HepG2 (cell line): ENCODE data around the gene RBM15B. TPM values are rescaled to one million over a fixed set of nuclear protein-coding genes. Genes with fewer than 3 reads are reported as not detected.

Experiments
- BCLAF1 ChIP-seq: fragments of 450-650 bp; IDR thresholded peaks from 2 replicates; pipeline ENCODE4 v1.6.1; 2017; ENCODE audit warnings: mild to moderate bottlenecking
- DMAP1 ChIP-seq: IDR thresholded peaks from 2 replicates; pipeline ENCODE4 v1.6.1; 2016
- DNMT3B ChIP-seq: conservative IDR thresholded peaks from 2 replicates; pipeline ENCODE4 v1.6.1; 2016; ENCODE audit warnings: missing biosample characterization, control low read depth
- DRAP1 ChIP-seq: IDR thresholded peaks from 2 replicates; pipeline ENCODE4 v1.6.1; 2016; ENCODE audit warnings: missing genetic modification reagents, missing compliant biosample characterization
- HDAC2 ChIP-seq: sonication (generic); formaldehyde crosslinking; IDR thresholded peaks from 2 replicates; pipeline ENCODE4 v1.4.0; 2020; ENCODE audit warnings: missing genetic modification reagents
- KLF15 ChIP-seq: sonication (generic); formaldehyde crosslinking; IDR thresholded peaks from 2 replicates; pipeline ENCODE4 v1.8.1; 2023; ENCODE audit warnings: borderline replicate concordance, mild to moderate bottlenecking, inconsistent platforms, missing genetic modification reagents, mixed read lengths
- MIER3 ChIP-seq: IDR thresholded peaks from 2 replicates; pipeline ENCODE4 v1.6.1; 2016; ENCODE audit warnings: missing compliant biosample characterization, borderline replicate concordance
- NCOA5 ChIP-seq: sonication (generic); formaldehyde crosslinking; IDR thresholded peaks from 2 replicates; pipeline ENCODE4 v1.4.0; 2020; ENCODE audit warnings: missing genetic modification reagents
- NFIC ChIP-seq: IDR thresholded peaks from 2 replicates; pipeline ENCODE4 v1.6.1; 2012; ENCODE audit warnings: mild to moderate bottlenecking, low read length, inconsistent platforms
- NPAS2 ChIP-seq: sonication (generic); formaldehyde crosslinking; IDR thresholded peaks from 2 replicates; pipeline ENCODE4 v1.8.0; 2022; ENCODE audit warnings: mild to moderate bottlenecking, missing genetic modification reagents, borderline replicate concordance
- NR0B2 ChIP-seq: sonication (generic); formaldehyde crosslinking; IDR thresholded peaks from 2 replicates; pipeline ENCODE4 v1.4.0; 2020; ENCODE audit warnings: mild to moderate bottlenecking, missing genetic modification reagents
- PITX1 ChIP-seq: sonication (generic); formaldehyde crosslinking; IDR thresholded peaks from 2 replicates; pipeline ENCODE4 v1.5.1; 2020; ENCODE audit warnings: mild to moderate bottlenecking, missing genetic modification reagents
- PREB ChIP-seq: sonication (generic); formaldehyde crosslinking; IDR thresholded peaks from 2 replicates; pipeline ENCODE4 v1.4.0; 2020; ENCODE audit warnings: missing genetic modification reagents
- REXO4 ChIP-seq: sonication (generic); formaldehyde crosslinking; IDR thresholded peaks from 2 replicates; pipeline ENCODE4 v1.8.0; 2022; ENCODE audit warnings: missing genetic modification reagents, mild to moderate bottlenecking, borderline replicate concordance
- SSRP1 ChIP-seq: IDR thresholded peaks from 2 replicates; pipeline ENCODE4 v1.6.1; 2016; ENCODE audit warnings: control low read depth
- ZNF136 ChIP-seq: sonication (generic); formaldehyde crosslinking; IDR thresholded peaks from 2 replicates; pipeline ENCODE4 v1.8.1; 2022; ENCODE audit warnings: low read depth, mild to moderate bottlenecking, moderate library complexity, missing genetic modification reagents
- ZNF772 ChIP-seq: sonication (generic); formaldehyde crosslinking; IDR thresholded peaks from 2 replicates; pipeline ENCODE4 v1.5.0; 2020; ENCODE audit warnings: mild to moderate bottlenecking, missing genetic modification reagents
- polyA plus RNA-seq, 8 experiments: library from polyadenylated mRNA; depleted of rRNA in 3 of 8; stranded (reverse) in 7 of 8; unstranded in 1 of 8; fragments of >200 nt; fragmentation: Illumina TruSeq in 4 of 8; extraction: Trizol in 4 of 8; gene quantifications; 2 replicates each; pipeline versions ENCODE4 v1.2.1 to v1.2.3, GENCODE V29; 2011 to 2016; ENCODE audit warnings: low read depth in 4 of 8, missing spikeins in 1 of 8, mixed read lengths in 1 of 8; ENCODE audit not compliant: insufficient read depth in 1 of 8
- total RNA-seq, 5 experiments: library from RNA; depleted of rRNA; stranded (reverse); fragments of >200 nt; fragmentation: Illumina TruSeq; extraction: Trizol; gene quantifications; 2 replicates each; pipeline ENCODE4 v1.2.3, GENCODE V29; 2016; ENCODE audit warnings: low read depth in 1 of 5
- TF ChIP-seq, protein P1 (sequence below): sonication (generic); formaldehyde crosslinking; IDR thresholded peaks from 2 replicates; pipeline ENCODE4 v1.4.0; 2020; ENCODE audit warnings: mild to moderate bottlenecking, low read depth, missing genetic modification reagents
- TF ChIP-seq, protein P2 (sequence below): fragments of 450-650 bp; IDR thresholded peaks from 2 replicates; pipeline ENCODE4 v1.6.1; 2017
- TF ChIP-seq, protein P3 (sequence below): sonication (generic); formaldehyde crosslinking; IDR thresholded peaks from 2 replicates; pipeline ENCODE4 v1.4.0; 2020; ENCODE audit warnings: missing genetic modification reagents, mild to moderate bottlenecking, borderline replicate concordance
- TF ChIP-seq, protein P4 (sequence below): fragments of 450-650 bp; IDR thresholded peaks from 2 replicates; pipeline ENCODE4 v1.6.1; 2016

Gene RBM15B
- total and polyA plus RNA-seq, 2 of the 13 experiments (the other 11 are each of a cell fraction or from before 2014, with no cell fraction given) = 8.2 to 19.3 TPM

- TF ChIP-seq REXO4 (CRISPR knock-in tag) (no peak), NFIC (no peak), PREB (CRISPR knock-in tag) (no peak), NCOA5 (no peak), ZNF136 (CRISPR knock-in tag) (no peak), DMAP1 (no peak; the same call in none of the 2 replicates), NR0B2 (CRISPR knock-in tag) (peak; percentile 65), MIER3 (CRISPR knock-in tag) (peak; percentile 52; the same call in 1 of the 2 replicates), KLF15 (CRISPR knock-in tag) (no peak), DRAP1 (CRISPR knock-in tag) (peak; percentile 41; the same call in 1 of the 2 replicates), HDAC2 (CRISPR knock-in tag) (peak; percentile 67), PITX1 (no peak), DNMT3B (CRISPR knock-in tag) (no peak), SSRP1 (CRISPR knock-in tag) (no peak), BCLAF1 (no peak), ZNF772 (peak; percentile 92; the same call in 1 of the 2 replicates), NPAS2 (no peak)
- TF ChIP-seq, protein P1, sequence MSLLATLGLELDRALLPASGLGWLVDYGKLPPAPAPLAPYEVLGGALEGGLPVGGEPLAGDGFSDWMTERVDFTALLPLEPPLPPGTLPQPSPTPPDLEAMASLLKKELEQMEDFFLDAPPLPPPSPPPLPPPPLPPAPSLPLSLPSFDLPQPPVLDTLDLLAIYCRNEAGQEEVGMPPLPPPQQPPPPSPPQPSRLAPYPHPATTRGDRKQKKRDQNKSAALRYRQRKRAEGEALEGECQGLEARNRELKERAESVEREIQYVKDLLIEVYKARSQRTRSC = no peak
- TF ChIP-seq, protein P2, sequence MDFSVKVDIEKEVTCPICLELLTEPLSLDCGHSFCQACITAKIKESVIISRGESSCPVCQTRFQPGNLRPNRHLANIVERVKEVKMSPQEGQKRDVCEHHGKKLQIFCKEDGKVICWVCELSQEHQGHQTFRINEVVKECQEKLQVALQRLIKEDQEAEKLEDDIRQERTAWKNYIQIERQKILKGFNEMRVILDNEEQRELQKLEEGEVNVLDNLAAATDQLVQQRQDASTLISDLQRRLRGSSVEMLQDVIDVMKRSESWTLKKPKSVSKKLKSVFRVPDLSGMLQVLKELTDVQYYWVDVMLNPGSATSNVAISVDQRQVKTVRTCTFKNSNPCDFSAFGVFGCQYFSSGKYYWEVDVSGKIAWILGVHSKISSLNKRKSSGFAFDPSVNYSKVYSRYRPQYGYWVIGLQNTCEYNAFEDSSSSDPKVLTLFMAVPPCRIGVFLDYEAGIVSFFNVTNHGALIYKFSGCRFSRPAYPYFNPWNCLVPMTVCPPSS = no peak
- TF ChIP-seq, protein P3, sequence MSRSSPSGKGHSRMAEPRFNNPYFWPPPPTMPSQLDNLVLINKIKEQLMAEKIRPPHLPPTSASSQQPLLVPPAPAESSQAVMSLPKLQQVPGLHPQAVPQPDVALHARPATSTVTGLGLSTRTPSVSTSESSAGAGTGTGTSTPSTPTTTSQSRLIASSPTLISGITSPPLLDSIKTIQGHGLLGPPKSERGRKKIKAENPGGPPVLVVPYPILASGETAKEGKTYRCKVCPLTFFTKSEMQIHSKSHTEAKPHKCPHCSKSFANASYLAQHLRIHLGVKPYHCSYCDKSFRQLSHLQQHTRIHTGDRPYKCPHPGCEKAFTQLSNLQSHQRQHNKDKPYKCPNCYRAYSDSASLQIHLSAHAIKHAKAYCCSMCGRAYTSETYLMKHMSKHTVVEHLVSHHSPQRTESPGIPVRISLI (CRISPR knock-in tag) = peak; percentile 75; the same call in 1 of the 2 replicates
- TF ChIP-seq, protein P4, sequence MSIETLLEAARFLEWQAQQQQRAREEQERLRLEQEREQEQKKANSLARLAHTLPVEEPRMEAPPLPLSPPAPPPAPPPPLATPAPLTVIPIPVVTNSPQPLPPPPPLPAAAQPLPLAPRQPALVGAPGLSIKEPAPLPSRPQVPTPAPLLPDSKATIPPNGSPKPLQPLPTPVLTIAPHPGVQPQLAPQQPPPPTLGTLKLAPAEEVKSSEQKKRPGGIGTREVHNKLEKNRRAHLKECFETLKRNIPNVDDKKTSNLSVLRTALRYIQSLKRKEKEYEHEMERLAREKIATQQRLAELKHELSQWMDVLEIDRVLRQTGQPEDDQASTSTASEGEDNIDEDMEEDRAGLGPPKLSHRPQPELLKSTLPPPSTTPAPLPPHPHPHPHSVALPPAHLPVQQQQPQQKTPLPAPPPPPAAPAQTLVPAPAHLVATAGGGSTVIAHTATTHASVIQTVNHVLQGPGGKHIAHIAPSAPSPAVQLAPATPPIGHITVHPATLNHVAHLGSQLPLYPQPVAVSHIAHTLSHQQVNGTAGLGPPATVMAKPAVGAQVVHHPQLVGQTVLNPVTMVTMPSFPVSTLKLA = peak; percentile 59
These were observed at the start of gene RBM15B (continued) for GRCh38 chr3:51391075-51391565.
